ENCODE data around the gene ATP10D. TPM values are rescaled to one million over a fixed set of nuclear protein-coding genes. Genes with fewer than 3 reads are reported as not detected.

The ATP10D gene
- total and polyA plus RNA-seq, 11 donors, result 2.2 to 22.1 (median 7.8) TPM

DNA sequence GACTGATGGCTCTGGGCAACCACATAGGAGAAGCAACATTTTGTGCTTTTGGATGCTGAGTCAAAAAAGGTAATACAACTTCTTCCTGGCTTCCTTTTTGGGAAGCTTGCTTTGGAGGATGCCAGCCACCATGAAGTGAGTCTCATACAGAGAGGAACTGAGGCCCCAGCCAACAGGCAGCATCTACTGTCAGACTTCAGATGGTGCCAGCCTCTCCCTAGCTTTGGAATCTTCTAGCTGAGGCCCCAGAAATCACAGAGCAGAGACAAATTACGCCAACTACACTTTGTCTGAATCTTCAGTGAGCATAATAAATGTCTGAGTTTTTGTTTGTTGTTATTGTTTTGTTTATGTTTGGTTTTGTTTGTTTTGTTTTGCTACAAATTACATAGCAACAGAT is 136.1 kb downstream of the ATP10D start:
- Histone ChIP-seq H3K27ac (no peak overlapping the region), H3K36me3 (no peaks in the 10 kb centered on the region), H3K27me3 (no peaks in the 10 kb centered on the region), H3K4me3 (no peak overlapping the region), H3K9me3 (no peaks in the 10 kb centered on the region), H3K4me1 (no peaks in the 10 kb centered on the region)
- TF ChIP-seq, protein P1, sequence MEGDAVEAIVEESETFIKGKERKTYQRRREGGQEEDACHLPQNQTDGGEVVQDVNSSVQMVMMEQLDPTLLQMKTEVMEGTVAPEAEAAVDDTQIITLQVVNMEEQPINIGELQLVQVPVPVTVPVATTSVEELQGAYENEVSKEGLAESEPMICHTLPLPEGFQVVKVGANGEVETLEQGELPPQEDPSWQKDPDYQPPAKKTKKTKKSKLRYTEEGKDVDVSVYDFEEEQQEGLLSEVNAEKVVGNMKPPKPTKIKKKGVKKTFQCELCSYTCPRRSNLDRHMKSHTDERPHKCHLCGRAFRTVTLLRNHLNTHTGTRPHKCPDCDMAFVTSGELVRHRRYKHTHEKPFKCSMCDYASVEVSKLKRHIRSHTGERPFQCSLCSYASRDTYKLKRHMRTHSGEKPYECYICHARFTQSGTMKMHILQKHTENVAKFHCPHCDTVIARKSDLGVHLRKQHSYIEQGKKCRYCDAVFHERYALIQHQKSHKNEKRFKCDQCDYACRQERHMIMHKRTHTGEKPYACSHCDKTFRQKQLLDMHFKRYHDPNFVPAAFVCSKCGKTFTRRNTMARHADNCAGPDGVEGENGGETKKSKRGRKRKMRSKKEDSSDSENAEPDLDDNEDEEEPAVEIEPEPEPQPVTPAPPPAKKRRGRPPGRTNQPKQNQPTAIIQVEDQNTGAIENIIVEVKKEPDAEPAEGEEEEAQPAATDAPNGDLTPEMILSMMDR (IDR thresholded peaks at IDR 0.05), result no peak
- TF ChIP-seq POLR2A (IDR thresholded peaks at IDR 0.05), result no peak
- ATAC-seq (no peak), DNase-seq (no peak)
- WGBS, 4 donors, result 51 to 100% (median 92%) methylated on average over 1 of the region's 1 CpG
- intact Hi-C loops (cut with DNase I), result no loop called here

DNA sequence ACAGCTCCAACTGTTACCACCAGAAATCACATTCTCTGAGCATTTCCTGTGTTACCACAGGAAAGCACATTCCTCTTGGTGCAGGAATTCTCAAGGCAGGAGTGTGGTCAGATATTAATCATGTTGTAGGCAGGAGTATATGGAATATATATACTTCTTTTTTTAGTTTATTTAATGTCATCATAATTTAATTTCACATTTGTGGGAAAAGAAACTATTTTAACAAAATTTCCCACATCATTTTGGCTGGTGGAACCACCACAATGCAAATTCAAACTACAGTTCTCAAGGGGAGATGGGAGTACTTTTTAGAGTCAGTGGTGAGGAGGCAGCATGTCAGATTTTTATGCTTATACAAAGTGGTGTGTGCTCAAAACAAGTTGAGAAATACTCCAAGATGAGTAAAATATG is 139.0 kb downstream of the ATP10D start:
- Histone ChIP-seq H3K27me3 (no peaks in the 10 kb centered on the region), H3K4me1 (no peaks in the 10 kb centered on the region), H3K36me3 (no peaks in the 10 kb centered on the region), H3K27ac (no peak overlapping the region), H3K9me3 (no peaks in the 10 kb centered on the region), H3K4me3 (no peak overlapping the region)
- ATAC-seq, result no peak
- TF ChIP-seq, protein P1 (IDR thresholded peaks at IDR 0.05), result no peak
- no peak for TF ChIP-seq POLR2A (IDR thresholded peaks at IDR 0.05)
- intact Hi-C loops (cut with DNase I), result no loop called here
- no peak for DNase-seq

DNA sequence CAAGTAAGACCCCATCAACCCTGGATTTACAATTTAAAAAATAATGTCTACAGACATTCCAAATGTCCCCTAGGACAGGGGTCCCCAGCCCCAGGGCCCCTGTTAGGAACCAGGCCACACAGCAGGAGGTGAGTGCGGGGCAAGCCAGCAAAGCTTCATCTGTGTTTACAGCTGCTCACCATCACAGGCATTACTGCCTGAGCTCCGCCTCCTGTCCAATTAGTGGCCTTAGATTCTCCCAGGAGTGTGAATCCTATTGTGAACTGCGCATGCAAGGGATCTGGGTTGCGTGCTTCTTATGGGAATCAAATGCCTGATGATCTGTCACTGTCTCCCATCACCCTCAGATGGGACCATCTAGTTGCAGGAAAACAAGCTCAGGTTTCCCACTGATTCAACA is 146.1 kb downstream of the ATP10D start:
- Histone ChIP-seq H3K4me3 (no peak overlapping the region), H3K27ac (no peak overlapping the region)
- WGBS, 4 donors, result 81 to 96% (median 94%) methylated on average over 3 to 4 of the region's 4 CpGs

DNA sequence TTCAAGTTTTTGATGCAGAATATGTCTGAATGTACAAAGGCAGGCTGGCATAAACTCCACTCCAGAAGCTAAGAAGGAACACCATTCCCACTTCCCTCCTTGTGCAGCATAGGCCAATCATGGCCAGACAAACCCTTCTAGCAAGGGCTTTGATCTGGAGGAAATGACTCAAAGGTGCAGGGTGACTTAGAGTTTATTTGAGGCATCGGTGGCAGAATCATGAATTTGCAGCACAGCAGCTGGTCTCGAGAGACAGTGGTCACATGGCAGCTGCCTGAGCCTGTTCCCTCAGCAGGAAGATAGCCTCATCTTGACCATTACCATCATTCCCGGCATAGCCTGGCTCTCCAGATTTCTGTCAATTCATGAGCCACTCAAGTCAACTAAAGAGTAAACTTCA is 154.5 kb downstream of the ATP10D start:
- H3K4me3 ChIP-seq, result no peak overlapping the region
- no peak for ATAC-seq
- peaks cover 0 to 5% (median 0%) of the 10 kb centered on the region in 12 donors for H3K9me3 ChIP-seq
- peaks cover 0 to 7% (median 0%) of the 10 kb centered on the region in 12 donors for H3K4me1 ChIP-seq
- DNase-seq, result no peak
- intact Hi-C loops (cut with DNase I), result no loop called here
- H3K36me3 ChIP-seq, result peaks cover 0 to 13% (median 0%) of the 10 kb centered on the region in 9 donors
- no peaks in the 10 kb centered on the region for H3K27me3 ChIP-seq
- WGBS, 4 donors, result 46 to 65% (median 55%) methylated on average over 3 of the region's 3 CpGs
- no peak for TF ChIP-seq POLR2A (IDR thresholded peaks at IDR 0.05)
- TF ChIP-seq, protein P1 (IDR thresholded peaks at IDR 0.05), result no peak
- no peak overlapping the region for H3K27ac ChIP-seq

More for the DNA sequence above, 146.1 kb downstream of the ATP10D start:
- no peak for DNase-seq
- Histone ChIP-seq H3K27me3 (no peaks in the 10 kb centered on the region), H3K36me3 (no peaks in the 10 kb centered on the region), H3K9me3 (no peaks in the 10 kb centered on the region), H3K4me1 (no peaks in the 10 kb centered on the region)
- intact Hi-C loops (cut with DNase I), result no loop called here
- no peak for TF ChIP-seq POLR2A (IDR thresholded peaks at IDR 0.05)
- TF ChIP-seq, protein P1 (IDR thresholded peaks at IDR 0.05), result no peak
- no peak for ATAC-seq

Data from heart left ventricle (tissue), 16 donors.